T-helper 2 cell treated with Interferon-gamma antibody and Interleukin-4, amounts not matched to agents 100 ng/mL and 5 ng/mL, for 36 hours (primary cell): ENCODE data around the gene TBCD. TPM values are rescaled to one million over a fixed set of nuclear protein-coding genes. Genes with fewer than 3 reads are reported as not detected.
"Not testable (repeated sequence)": the region's sequence is repeated elsewhere in the genome, so short reads cannot be mapped to it uniquely, and the experiment has no call there.

ENCODE experiments used
- intact Hi-C: fragments of 100-400 bp; cut with micrococcal nuclease; formaldehyde crosslinking; loops from one replicate; pipeline ENCODE4 v1.15.1; 2023
- total RNA-seq: library from RNA; stranded (reverse); gene quantifications from 2 replicates; pipeline ENCODE4 v1.2.3, GENCODE V29; 2022

TBCD gene
- total RNA-seq, 1 donor from 2014 or later, result 177 TPM

DNA sequence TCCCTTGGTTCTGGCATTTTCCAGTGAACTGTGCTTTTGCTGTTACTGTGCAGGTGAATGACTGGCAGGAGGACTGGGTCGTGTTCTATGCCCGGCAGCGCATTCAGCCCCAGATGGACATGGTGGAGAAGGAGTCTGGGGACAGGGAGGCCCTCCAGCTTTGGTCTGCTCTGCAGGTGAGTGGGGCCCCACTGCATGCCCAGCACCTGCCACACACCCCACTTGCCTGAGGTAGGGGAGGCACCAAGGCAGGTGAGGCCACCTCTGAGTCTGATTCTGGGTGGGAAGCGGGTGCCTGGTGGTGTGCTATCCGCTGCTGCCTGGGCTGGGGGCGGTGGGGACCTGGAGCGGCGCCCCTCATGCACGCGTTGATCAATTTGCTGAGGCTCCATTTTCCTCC is 25.4 kb upstream of the TBCD start:
- intact Hi-C loops, result no loop called here

DNA sequence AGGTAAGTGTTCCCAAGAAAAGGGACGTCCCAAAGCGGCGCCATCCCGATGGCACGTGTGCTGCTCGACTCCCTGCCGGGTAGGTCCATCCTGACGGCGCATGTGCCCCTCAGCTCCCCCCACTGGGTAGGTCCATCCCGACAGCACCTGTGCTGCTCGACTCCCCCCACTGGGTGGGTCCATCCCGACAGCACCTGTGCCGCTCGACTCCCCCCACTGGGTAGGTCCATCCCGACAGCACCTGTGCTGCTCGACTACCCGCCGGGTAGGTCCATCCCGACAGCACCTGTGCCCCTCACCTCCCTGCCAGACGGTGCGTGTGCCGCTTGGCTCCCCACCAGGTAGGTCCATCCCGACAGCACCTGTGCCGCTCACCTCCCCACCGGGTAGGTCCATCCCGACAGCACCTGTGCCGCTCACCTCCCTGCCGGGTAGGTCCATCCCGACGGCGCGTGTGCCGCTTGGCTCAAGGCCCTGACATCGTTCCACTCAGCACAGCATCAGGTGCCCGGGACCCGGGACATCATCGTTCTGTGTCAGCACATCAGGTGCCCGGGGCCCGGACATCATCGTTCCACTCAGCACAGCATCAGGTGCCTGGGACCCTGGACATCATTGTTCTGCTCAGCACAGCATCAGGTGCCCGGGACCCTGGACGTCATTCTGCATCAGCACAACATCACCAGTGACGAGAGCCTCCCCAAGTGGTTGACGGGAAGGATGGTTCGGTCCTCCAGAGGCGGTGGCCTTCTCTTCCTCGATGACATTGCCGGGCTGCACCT is 22.2 kb upstream of the TBCD start:
- intact Hi-C loops, result no loop called here

DNA sequence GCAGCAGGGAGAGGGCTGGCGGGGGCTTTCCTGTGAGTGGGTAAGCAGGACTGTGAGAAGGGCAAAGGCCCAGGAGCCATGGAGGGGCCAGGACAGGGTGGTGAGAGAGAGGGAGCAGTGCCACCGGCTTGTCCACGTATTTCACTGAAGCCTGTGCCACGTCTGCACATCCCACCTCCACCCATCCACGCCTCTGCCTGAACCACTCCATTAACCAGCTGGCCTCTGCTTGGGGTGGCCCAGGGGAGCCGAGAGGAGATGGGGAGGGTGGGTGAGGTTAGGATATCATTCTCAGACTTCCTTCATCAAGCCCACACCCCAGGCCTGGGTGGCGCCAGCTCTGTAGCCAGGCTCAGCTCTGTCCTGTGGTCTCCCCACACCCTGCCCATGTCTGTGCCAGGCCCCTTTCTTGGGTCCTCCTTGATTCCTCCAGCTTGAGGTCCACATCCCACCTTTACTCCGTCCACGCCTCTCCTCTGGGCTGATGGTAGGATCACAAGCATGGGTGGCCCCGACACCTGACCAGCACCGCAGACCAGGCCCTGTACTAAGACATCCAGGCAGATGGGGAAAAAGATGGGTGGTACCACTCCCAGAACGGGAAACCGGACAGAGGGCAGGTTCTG is 19.6 kb upstream of the TBCD start:
- intact Hi-C loops, result no loop called here

DNA sequence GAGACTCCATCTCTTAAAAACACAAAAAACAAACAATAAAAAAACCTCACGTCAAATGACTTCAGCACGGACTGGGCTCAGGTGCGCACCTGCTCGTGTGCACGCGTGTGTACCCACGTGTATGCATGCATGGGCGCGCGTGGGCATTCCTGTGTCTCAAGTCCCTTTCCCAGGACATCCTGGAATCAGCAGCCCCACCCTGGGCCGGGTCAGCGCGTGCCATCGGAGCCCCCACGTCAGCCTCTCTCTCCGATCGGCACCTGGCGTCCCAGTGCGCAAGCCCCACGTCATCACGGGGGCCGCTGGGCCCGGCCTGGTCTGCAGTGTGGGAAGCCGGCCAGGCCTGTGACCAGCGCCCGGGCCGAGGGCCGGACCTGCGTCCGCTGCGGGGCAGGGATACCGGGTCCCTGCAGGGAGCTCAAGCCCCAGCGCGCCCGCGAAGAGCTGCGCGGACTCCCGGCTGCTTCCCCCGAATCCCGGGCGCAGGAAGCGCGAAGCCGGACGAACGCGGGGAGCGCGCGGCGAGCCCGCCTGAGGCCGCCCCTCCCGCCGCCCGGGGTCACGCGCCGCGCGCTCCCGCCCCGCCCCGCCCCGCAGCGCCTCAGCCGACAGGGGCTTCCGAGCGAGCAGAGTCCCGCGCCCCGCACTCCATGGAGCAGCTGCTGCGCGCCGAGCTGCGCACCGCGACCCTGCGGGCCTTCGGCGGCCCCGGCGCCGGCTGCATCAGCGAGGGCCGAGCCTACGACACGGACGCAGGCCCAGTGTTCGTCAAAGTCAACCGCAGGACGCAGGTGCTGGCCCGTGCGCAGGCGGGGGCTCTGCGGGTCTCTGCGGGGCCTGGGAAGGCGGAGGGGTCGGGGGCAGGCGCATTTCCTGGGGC is 16.6 kb upstream of the TBCD start, which contains the start of gene FN3K:
Gene FN3K, plus strand, starts transcription at position 629 of the 880 bp plus-strand sequence. Its CDS starts 22 bp downstream, at position 651.
- intact Hi-C loops, result no loop called here

DNA sequence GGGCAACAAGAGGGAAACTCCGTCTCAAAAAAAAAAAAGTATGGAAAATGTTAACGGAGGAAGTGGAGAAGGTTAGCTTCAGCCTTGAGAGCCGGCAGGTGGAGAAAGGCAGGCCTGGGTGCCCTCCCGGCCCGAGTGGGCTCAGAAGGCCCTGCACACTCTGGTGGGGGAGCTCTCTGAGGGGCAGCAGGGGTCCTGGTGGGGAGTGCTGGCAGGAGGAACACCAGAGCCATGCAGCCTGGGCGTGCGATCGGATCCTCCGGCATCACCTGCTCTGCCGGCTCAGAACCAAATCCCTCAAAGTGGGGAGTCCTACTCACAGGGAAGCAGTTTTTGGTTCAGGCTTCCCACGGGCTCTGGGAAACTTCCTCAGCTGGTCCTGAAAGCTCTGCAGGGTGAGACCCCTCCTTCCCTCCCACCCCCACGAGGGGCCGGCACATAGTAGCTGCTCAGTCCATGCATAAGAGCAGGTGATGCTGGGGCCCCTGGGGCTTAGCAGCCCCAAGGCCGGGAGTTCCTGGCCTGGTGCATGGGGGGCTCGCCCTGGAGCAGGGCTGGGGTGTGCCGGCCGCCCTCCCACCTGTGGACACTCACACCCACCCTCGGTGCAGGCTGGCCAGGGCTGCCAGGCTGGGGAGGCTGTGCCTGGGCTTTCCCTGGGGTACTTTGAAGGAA is 15.2 kb upstream of the TBCD start:
- intact Hi-C loops, result no loop called here

DNA sequence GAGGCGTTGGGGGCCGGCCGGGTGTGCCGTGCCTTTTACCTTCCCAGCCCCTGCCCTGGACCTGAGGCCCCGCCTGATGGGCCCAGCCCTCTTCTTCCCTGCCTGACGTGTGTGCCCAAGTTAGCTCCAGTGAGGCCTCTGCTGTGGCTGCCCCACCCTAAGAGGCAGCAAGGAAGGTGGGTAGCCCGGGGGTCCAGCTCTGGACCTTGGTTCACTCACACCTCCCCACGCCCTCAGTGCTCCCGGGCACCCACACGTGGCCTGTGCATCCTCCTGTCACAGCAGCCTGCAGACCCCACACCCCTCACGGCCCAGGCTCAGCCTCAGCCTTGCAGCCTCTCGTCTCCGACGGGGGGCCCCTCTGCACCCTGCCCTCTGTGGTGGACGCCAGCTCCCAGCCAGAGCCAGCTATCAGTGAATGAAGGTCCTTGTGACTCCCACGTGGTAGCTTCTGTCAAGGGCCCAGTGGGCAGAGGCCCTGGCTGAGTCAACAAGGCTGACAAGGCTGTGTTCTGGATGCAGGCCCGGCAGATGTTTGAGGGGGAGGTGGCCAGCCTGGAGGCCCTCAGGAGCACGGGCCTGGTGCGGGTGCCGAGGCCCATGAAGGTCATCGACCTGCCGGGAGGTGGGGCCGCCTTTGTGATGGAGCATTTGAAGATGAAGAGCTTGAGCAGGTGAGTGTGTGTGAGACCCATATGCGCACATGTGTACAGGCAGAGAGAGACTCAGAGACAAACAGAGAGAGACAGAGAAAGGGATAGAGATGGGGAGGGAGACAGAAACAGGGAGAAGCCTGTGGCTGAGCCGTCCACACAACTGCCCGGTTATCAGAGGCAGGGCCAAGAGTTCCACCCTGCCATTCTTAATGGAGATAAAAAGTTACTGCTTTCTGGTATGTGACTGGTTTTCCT is 13.6 kb upstream of the TBCD start:
- intact Hi-C loops, result no loop called here

DNA sequence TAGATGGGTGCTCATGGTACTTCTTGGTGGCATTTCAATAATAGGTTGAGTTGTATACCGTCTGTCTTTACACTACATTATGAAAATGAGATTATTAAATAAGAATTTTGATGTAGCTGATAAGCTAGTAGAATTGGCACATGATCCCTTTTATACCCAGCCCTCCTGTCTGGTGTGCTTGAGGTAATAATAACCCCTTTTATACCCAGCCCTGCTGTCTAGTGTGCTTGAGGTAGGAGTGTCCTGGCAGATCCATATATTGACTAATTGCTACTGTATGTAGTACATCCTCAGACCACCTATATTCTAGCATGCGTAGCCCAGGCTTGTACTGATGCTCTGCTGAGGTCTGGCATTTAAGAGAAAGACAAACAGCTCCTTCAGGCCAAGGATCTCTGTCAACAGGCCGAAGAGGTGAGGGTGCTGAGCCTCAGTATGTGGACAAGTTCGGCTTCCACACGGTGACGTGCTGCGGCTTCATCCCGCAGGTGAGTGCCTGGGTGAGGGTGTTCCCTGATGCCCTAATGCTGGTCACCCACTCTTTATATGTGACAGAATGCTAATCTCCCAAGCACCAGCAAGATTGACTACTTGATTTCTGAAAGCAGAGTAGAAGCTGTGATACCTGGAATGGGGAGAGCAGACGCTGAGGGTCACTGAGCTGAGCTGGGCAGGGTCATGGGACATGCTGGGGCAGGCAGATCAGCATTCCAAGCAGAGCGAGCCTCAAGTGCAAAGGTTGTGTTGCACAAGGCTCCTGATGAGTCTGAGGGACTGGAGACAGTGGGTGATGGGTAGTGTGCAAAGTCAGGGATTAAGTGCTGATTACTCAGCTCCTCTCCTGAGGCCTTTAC is 10.7 kb upstream of the TBCD start:
- intact Hi-C loops, result no loop called here

DNA sequence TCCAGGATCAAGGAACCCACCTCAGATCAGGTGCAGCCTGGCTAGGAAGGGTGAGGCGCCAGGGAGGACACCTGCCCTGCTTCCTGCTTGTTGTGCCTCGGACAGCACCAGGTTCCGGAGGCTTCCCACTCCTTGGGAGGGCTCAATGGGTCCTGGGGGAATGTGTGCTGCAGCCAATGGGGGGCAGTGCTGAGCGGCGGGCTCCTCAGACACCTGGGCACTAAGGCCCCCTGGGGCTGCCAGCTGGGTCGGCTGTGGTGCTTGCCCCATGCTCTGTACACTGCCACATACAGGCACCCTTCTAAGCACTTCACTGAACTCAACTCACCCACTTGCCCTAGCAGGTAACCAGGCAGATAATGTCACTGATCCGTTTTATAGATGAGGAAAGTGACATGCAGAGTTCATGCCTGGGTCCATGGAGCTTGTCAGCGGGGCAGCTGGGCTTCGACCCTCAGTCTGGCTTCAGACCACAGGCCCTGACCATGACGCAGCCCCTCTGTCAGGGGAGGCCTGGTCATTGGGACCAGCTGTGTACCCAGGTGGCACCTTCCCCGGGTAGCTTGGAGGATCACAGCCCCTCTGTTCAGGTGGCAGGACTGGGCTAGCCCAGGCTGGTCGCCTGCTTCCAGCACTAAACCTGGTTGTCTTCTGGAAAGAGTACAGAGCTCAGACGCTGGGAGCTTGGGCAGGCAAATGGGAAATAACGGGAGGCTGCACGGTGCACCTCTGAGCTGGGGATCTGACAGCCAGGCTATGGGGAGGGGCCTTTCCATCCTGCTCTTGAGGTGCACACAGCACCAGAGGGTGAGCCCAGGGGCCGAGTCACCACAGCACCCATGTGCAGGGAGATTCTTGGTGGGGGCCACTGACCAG is 8.3 kb upstream of the TBCD start:
- intact Hi-C loops, result no loop called here

DNA sequence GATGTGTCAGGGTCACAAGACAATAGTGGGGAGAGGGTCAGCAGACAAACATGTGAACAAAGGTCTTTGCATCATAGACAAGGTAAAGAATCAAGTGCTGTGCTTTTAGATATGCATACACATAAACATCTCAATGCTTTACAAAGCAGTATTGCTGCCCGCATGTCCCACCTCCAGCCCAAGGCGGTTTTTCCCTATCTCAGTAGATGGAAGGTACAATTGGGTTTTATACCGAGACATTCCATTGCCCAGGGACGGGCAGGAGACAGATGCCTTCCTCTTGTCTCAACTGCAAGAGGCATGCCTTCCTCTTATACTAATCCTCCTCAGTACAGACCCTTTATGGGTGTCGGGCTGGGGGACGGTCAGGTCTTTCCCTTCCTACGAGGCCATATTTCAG is 7.1 kb upstream of the TBCD start:
- intact Hi-C loops, result not testable (repeated sequence)

DNA sequence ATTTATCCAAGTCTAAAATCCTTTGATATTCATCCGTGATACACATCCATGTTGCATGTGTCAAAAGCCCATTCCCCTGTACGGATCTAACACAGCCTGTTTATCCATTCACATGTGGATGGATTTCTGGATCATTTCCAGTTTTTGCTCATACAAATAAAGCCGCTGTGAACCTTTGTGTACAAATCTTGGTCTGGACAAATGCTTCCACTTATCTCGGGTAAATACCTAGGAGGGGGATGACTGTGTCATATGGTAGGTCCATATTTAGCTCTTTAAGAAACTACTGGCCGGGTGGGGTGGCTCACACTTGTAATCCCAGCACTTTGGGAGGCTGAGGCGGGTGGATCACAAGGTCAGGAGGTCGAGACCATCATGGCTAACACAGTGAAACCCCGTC is 6.3 kb upstream of the TBCD start:
- intact Hi-C loops, result no loop called here

DNA sequence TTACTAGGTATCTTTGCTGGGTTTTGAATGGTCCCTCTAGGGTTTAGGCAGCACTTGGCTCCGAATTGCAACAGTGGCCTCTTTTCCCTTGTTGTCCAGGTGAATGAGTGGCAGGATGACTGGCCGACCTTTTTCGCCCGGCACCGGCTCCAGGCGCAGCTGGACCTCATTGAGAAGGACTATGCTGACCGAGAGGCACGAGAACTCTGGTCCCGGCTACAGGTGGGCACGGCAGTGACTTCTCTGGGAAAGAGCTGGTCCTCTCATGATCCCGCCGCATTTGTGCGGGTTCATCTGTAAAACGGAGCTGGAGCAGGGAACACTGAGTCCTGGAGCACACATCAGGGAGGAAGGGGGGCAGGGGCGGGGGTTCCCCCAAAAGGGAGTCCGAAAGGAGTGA is 3.1 kb upstream of the TBCD start:
- intact Hi-C loops, result no loop called here

DNA sequence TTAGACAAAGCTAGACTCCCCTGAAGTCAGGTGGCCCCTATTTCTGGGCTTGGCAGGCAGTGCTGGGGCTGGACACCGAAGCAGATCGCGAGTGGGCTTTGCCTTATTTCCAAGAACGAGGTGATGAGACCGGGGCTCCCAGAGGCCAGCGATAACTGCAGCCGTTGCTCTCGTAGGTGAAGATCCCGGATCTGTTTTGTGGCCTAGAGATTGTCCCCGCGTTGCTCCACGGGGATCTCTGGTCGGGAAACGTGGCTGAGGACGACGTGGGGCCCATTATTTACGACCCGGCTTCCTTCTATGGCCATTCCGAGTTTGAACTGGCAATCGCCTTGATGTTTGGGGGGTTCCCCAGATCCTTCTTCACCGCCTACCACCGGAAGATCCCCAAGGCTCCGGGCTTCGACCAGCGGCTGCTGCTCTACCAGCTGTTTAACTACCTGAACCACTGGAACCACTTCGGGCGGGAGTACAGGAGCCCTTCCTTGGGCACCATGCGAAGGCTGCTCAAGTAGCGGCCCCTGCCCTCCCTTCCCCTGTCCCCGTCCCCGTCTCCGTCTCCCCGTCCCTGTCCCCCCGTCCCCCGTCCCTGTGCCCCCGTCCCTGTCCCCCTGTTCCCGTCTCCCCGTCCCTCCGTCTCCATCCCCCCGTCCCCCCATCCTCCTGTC is 1.5 kb upstream of the TBCD start:
- intact Hi-C loops, result loop anchor here (5.0 kb wide), 2 partner anchors 53 to 158 kb away; partner anchors contain the start of gene RAB40B

DNA sequence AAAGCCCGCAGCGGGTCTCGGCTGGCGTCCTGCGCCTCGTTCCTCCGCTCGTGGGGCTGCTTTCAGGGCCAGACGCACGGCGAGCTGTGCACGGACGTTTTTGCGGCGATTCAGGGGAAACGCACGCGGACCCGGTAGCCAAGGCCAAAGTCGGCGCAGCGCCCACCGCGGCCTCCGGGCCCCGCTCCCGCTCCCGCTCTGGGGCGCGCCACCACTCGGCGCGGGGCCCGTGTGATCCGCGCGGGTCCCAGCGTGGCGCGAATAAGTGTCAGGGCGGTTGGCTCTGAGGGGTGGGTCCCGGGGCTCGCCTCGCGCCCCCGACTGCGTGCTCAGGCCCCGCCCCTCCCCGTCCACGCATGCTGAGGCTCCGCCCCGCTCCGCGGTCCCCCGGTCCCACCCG is 694 bp upstream of the TBCD start:
- intact Hi-C loops, result loop anchor here (1.0 to 5.0 kb wide), 3 partner anchors 54 to 159 kb away; partner anchors contain the start of genes RAB40B and WDR45B

DNA sequence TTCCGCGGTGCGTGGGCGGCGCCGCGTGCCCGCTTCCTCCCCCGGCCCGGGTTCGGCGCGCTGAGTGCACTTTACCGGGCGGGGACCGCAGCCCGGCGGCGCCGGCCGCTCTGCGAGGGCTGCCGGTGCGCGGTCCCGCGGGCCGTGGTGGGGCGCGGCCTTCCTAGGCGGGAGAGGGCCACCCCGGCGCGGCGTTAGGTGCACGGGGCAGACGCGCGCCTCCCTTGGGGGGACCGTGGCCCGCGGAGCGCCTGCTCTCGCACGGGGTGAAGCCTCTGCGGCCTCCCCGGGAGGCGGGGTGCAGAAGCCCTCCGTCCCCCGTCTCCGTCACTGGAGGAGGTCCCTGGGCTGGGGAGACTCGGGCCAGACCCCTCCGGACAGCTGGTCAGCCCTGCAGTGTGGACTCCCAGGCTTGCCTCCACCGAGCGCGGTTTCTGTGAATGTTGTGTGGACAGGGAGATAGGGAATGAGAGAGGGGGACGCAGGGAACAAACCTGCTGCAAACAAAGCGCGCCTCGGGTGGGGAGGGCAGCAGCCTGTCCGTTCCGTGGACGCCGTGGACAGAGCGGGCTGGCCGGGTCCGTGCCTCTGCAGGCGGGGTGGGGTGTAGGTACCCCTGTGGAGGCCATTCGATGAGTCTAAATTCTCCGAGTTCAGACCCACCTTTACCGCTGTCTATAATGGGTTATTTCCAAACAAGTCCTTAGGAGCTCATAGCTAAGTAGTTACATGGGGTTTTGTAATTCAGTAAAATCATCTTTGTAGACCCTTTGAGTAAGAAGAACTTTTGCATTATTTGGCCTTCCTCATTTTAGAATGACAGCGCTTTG is 721 bp downstream of the TBCD start:
- intact Hi-C loops, result loop anchor here (1.0 to 5.0 kb wide), 3 partner anchors 36 to 160 kb away; partner anchors contain the start of genes FN3KRP and RAB40B

DNA sequence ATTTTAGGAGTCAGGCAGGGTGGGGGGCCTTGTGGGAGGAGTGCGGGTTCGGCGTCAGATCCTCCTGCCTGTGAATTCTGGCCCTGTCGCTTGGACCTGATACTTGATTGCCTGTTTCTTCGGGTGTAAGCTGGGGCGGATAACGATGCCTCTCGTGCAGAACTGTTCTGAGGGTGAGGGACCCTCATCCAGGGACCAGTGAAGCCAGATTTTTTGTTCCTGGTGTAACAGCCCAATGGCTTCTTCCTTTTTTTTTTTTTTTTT is 1.3 kb downstream of the TBCD start:
- intact Hi-C loops, result loop anchor here (5.0 kb wide), 2 partner anchors 56 to 161 kb away; partner anchors contain the start of gene RAB40B

DNA sequence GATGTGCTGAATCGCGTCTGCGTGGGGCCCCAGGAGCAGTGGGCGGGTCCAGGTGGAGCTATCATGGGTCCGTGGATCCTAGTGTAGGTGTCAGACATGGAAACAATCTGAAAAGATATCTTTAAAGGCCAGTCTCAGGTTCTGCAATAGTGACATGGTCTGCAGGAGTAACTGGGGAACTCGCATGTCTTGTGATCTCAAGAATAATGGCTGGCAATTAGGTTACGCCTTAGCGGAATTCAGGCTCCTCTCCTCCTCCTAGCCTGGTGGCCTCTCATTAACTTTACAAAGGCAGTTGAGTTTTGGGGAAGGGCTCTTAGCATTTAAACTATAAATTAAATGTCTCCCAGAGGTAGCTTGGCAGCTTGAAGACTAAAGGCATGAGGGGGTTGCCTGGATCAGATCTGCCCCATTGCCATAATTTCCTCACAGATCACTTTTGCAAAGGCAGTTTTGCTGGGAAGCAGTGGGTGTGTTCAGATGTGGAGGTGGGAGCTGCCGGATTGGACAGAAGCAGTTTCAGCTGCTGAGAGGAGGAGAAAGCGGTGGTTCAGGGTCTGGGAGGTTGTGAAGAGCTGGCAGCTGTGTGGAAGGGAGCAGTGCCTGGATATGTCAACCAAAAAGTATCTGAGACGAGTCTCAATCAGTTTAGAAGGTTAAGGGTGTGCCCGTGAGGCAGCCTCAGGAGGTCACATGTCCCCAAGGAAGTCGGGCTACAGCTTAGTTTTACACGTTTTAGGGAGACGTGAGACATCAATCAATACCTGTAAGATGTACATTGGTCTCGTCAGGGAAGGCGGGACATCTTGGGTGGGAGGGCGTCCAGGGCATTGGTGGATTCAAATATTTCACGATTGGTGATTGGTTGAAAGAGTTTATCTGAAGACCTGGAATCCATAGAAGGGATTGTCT is 2.7 kb downstream of the TBCD start:
- intact Hi-C loops, result loop anchor here (5.0 kb wide), 2 partner anchors 57 to 162 kb away; partner anchors contain the start of gene RAB40B
